Astrocyte (in vitro differentiated cells and primary cell): ENCODE data around the gene RC3H1.

Source experiments
- EZH2 ChIP-seq: IDR thresholded peaks from 2 replicates; pipeline ENCODE4 v1.6.1; 2012; ENCODE audit warnings: mild to moderate bottlenecking, low read length, inconsistent platforms; ENCODE audit not compliant: insufficient read depth
- TF ChIP-seq, protein P1 (sequence below): IDR thresholded peaks from 2 replicates; pipeline ENCODE4 v1.5.1; 2011; ENCODE audit warnings: low read depth, mild to moderate bottlenecking, inconsistent platforms, low read length, moderate library complexity; ENCODE audit not compliant: insufficient read depth

DNA sequence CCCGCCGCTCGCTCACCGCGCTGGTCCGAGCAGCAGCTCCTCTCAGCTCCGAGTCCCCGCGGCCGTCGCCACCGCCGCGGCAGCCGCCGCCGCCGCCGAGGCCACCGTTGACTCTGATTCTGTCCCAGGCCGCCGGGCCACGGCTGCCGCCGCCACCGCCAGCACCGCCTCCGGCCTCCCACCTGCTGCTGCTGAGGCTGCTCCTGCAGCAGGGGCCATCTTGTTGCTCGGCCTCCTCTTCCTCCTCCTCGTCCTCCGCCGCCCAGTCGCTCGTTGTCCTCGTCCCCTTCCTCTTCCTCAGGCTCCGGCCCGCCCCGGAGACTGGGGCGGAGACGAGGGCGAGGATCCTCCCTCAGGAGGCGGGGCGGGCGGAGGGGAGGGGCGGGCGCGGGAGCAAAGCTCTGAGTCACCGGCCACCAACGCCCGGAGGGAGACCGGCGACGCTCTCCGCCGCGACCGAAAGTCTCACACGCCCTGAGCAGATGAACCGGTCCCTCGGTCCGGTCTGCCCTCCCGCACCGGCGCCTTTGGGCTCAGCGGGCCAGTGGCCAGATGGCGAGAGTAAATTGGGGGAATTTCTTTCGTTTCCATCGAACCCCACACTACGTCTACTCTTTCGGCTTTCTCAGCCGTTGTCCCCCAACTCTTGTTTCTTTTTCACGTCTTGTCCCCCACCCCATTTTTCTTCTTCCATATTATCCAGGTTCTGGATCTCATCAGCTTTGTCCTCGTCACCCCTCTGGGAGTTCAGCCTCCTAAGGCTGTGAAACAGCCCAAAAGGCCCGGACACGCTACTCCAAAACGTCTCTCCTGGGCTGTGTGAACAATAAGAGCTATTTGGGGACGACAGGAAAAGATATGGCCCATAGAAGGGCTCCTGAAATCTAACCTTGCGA lies at the start of gene RC3H1:
- no peak for TF ChIP-seq EZH2
- TF ChIP-seq, protein P1, sequence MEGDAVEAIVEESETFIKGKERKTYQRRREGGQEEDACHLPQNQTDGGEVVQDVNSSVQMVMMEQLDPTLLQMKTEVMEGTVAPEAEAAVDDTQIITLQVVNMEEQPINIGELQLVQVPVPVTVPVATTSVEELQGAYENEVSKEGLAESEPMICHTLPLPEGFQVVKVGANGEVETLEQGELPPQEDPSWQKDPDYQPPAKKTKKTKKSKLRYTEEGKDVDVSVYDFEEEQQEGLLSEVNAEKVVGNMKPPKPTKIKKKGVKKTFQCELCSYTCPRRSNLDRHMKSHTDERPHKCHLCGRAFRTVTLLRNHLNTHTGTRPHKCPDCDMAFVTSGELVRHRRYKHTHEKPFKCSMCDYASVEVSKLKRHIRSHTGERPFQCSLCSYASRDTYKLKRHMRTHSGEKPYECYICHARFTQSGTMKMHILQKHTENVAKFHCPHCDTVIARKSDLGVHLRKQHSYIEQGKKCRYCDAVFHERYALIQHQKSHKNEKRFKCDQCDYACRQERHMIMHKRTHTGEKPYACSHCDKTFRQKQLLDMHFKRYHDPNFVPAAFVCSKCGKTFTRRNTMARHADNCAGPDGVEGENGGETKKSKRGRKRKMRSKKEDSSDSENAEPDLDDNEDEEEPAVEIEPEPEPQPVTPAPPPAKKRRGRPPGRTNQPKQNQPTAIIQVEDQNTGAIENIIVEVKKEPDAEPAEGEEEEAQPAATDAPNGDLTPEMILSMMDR = no peak
